HepG2 (cell line): ENCODE results near the gene CRK. TPM values are rescaled to one million over a fixed set of nuclear protein-coding genes. Genes with fewer than 3 reads are reported as not detected.

Experiments used
- ATF2 ChIP-seq: sonication (generic); formaldehyde crosslinking; IDR thresholded peaks from 2 replicates; pipeline ENCODE4 v1.4.0; 2020; ENCODE audit warnings: missing genetic modification reagents
- BHLHE40 ChIP-seq: IDR thresholded peaks from 2 replicates; pipeline ENCODE4 v1.6.1; 2011; ENCODE audit warnings: low read length, improper control_type of control experiment
- BRF2 ChIP-seq: sonication (generic); formaldehyde crosslinking; IDR thresholded peaks from 2 replicates; pipeline ENCODE4 v1.8.1; 2022; ENCODE audit warnings: mild to moderate bottlenecking, missing genetic modification reagents
- HNF4G ChIP-seq, 2 experiments: sonication (generic) in 1 of 2; formaldehyde crosslinking in 1 of 2; IDR thresholded peaks; 2 replicates each; pipeline versions ENCODE4 v1.4.0 to v1.6.1; 2011 to 2020; ENCODE audit warnings: borderline replicate concordance in 2 of 2, low read depth in 2 of 2, mild to moderate bottlenecking in 2 of 2, low read length in 1 of 2, missing genetic modification reagents in 1 of 2, moderate library complexity in 1 of 2
- KLF9 ChIP-seq: IDR thresholded peaks from 2 replicates; pipeline ENCODE4 v1.6.1; 2016; ENCODE audit warnings: low read depth
- LRRFIP1 ChIP-seq: sonication (generic); formaldehyde crosslinking; conservative IDR thresholded peaks from 2 replicates; pipeline ENCODE4 v1.4.0; 2020; ENCODE audit warnings: missing genetic modification reagents
- MEIS1 ChIP-seq: sonication (generic); formaldehyde crosslinking; IDR thresholded peaks from 2 replicates; pipeline ENCODE4 v1.9.0; 2021; ENCODE audit warnings: mild to moderate bottlenecking, missing genetic modification reagents, moderate library complexity, borderline replicate concordance
- MEIS2 ChIP-seq: sonication (generic); formaldehyde crosslinking; IDR thresholded peaks from 2 replicates; pipeline ENCODE4 v1.9.0; 2021; ENCODE audit warnings: mild to moderate bottlenecking, missing genetic modification reagents
- MIXL1 ChIP-seq: IDR thresholded peaks from 2 replicates; pipeline ENCODE4 v1.6.1; 2016
- PAF1 ChIP-seq: IDR thresholded peaks from 2 replicates; pipeline ENCODE4 v1.6.1; 2016; ENCODE audit warnings: missing genetic modification reagents, missing compliant biosample characterization
- SOX6 ChIP-seq, 2 experiments: fragments of 450-650 bp in 1 of 2; sonication (generic) in 1 of 2; formaldehyde crosslinking in 1 of 2; IDR thresholded peaks; 2 replicates each; pipeline versions ENCODE4 v1.4.0 to v1.6.1; 2017 to 2020; ENCODE audit warnings: antibody characterized with exemption in 1 of 2, mild to moderate bottlenecking in 1 of 2, missing genetic modification reagents in 1 of 2
- TEAD3 ChIP-seq: optimal IDR thresholded peaks from 2 replicates; pipeline ENCODE3; 2016; ENCODE audit warnings: borderline replicate concordance
- TRIM24 ChIP-seq: sonication (generic); formaldehyde crosslinking; IDR thresholded peaks from 2 replicates; pipeline ENCODE4 v1.8.0; 2022; ENCODE audit warnings: mild to moderate bottlenecking, missing genetic modification reagents
- ZNF367 ChIP-seq: sonication (generic); formaldehyde crosslinking; IDR thresholded peaks from 2 replicates; pipeline ENCODE4 v1.4.0; 2020; ENCODE audit warnings: missing genetic modification reagents, borderline replicate concordance
- polyA plus RNA-seq, 8 experiments: library from polyadenylated mRNA; depleted of rRNA in 3 of 8; stranded (reverse) in 7 of 8; unstranded in 1 of 8; fragments of >200 nt; fragmentation: Illumina TruSeq in 4 of 8; extraction: Trizol in 4 of 8; gene quantifications; 2 replicates each; pipeline versions ENCODE4 v1.2.1 to v1.2.3, GENCODE V29; 2011 to 2016; ENCODE audit warnings: low read depth in 4 of 8, missing spikeins in 1 of 8, mixed read lengths in 1 of 8; ENCODE audit not compliant: insufficient read depth in 1 of 8
- total RNA-seq, 5 experiments: library from RNA; depleted of rRNA; stranded (reverse); fragments of >200 nt; fragmentation: Illumina TruSeq; extraction: Trizol; gene quantifications; 2 replicates each; pipeline ENCODE4 v1.2.3, GENCODE V29; 2016; ENCODE audit warnings: low read depth in 1 of 5
- TF ChIP-seq, protein P1 (sequence below): sonication (generic); formaldehyde crosslinking; conservative IDR thresholded peaks from 2 replicates; pipeline ENCODE4 v1.5.0; 2020; ENCODE audit warnings: missing genetic modification reagents
- TF ChIP-seq, protein P2 (sequence below): sonication (generic); formaldehyde crosslinking; IDR thresholded peaks from 2 replicates; pipeline ENCODE4 v1.9.0; 2021; ENCODE audit warnings: missing genetic modification reagents, mild to moderate bottlenecking, borderline replicate concordance

Gene CRK
- total and polyA plus RNA-seq, 2 of the 13 experiments (the other 11 are each of a cell fraction or from before 2014, with no cell fraction given), result 47.4 to 54.2 TPM

DNA sequence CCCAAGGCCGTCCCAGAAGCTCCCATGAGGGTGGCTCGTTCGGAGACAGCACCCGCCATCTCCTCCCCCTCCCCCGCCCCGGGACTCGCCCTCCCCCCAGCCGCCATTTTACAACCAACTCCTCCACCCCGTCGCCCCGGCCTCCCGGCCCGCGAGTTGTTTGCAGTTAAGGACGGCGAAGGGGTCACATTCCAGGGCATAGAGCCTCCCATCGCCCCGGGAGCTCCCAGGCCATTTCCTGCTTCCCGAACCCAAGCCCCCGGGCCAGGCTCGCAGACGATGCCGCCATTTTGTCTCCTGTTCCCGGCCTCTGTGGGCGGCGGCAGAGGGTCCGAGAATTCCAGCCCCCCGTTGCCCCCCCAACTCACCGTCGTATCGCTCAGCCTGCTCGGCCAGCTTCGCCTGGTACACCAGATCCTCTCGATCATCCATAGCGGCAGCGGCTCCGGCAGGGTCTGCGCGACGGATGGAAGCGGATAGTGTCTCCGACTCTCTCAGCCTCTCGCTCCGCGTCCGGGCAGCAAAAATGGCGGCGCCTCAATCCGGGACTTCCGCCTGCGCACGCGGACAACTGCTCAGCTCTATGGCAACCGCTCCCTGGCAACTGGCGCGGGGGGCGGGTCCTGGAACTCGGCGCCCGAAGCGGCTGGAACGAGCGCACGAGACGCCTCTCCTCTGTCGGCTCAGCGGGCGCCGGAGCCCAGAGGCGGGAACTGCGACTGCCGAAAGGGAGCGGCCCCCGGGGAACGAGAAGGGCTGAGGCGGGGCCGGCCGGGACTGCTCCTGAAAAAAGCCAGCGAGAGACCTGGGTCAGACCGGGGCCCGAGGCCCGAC, 56.1 kb downstream of the CRK start, which contains the start of gene YWHAE (continued):
- TF ChIP-seq, protein P1, sequence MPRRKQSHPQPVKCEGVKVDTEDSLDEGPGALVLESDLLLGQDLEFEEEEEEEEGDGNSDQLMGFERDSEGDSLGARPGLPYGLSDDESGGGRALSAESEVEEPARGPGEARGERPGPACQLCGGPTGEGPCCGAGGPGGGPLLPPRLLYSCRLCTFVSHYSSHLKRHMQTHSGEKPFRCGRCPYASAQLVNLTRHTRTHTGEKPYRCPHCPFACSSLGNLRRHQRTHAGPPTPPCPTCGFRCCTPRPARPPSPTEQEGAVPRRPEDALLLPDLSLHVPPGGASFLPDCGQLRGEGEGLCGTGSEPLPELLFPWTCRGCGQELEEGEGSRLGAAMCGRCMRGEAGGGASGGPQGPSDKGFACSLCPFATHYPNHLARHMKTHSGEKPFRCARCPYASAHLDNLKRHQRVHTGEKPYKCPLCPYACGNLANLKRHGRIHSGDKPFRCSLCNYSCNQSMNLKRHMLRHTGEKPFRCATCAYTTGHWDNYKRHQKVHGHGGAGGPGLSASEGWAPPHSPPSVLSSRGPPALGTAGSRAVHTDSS (CRISPR knock-in tag), result no peak
- no peak for TF ChIP-seq LRRFIP1 (CRISPR knock-in tag)
- peak; percentile 54 for TF ChIP-seq TEAD3 (CRISPR knock-in tag)
- no peak for TF ChIP-seq TRIM24
- TF ChIP-seq ATF2 (CRISPR knock-in tag), result no peak; the same call in 1 of the 2 replicates
- no peak for TF ChIP-seq HNF4G (IDR thresholded peaks at IDR 0.05; ENCODE audit: borderline replicate concordance, low read depth, low read length)
- 0 out of 2 replicates have a peak, but pooled peaks have one; percentile 23 for TF ChIP-seq HNF4G (CRISPR knock-in tag; IDR thresholded peaks at IDR 0.05; ENCODE audit: borderline replicate concordance, low read depth)
- TF ChIP-seq MIXL1, result no peak
- TF ChIP-seq PAF1 (CRISPR knock-in tag), result no peak
- peak; percentile 69; the same call in 1 of the 2 replicates for TF ChIP-seq BHLHE40
- no peak for TF ChIP-seq SOX6 (IDR thresholded peaks at IDR 0.05)
- no peak; the same call in none of the 2 replicates for TF ChIP-seq SOX6 (CRISPR knock-in tag; IDR thresholded peaks at IDR 0.05)
- no peak for TF ChIP-seq ZNF367 (CRISPR knock-in tag)
- no peak for TF ChIP-seq KLF9
- TF ChIP-seq BRF2 (CRISPR knock-in tag), result 0 out of 2 replicates have a peak, but pooled peaks have one; percentile 33
- TF ChIP-seq MEIS2 (CRISPR knock-in tag), result 0 out of 2 replicates have a peak, but pooled peaks have one; percentile 18
- TF ChIP-seq, protein P2, sequence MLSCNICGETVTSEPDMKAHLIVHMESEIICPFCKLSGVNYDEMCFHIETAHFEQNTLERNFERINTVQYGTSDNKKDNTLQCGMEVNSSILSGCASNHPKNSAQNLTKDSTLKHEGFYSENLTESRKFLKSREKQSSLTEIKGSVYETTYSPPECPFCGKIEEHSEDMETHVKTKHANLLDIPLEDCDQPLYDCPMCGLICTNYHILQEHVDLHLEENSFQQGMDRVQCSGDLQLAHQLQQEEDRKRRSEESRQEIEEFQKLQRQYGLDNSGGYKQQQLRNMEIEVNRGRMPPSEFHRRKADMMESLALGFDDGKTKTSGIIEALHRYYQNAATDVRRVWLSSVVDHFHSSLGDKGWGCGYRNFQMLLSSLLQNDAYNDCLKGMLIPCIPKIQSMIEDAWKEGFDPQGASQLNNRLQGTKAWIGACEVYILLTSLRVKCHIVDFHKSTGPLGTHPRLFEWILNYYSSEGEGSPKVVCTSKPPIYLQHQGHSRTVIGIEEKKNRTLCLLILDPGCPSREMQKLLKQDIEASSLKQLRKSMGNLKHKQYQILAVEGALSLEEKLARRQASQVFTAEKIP (CRISPR knock-in tag), result no peak
- TF ChIP-seq MEIS1 (CRISPR knock-in tag), result peak; percentile 78; the same call in 1 of the 2 replicates
